NCI-H526 (cell line): ENCODE measurements around the gene MAP7.
"Not testable (repeated sequence)": the region's sequence is repeated elsewhere in the genome, so short reads cannot be mapped to it uniquely, and the experiment has no call there.

ENCODE experiments used
- DNase-seq, 2 experiments: peaks; one replicate each; lab custom pipeline; 2025; lab: John Stamatoyannopoulos, UW

MAP7 gene

GRCh38 chr6:136503303-136504029 is 46.8 kb downstream of the MAP7 start:
- no peak for DNase-seq

GRCh38 chr6:136502786-136503185 is 47.4 kb downstream of the MAP7 start:
- no peak for DNase-seq

- no peak for DNase-seq
Observed at GRCh38 chr6:136501514-136501913, 48.7 kb downstream of the MAP7 start.

GRCh38 chr6:136501096-136501495 is 49.1 kb downstream of the MAP7 start:
- DNase-seq: no peak

- no peak for DNase-seq
Observed at GRCh38 chr6:136500414-136500813, 49.8 kb downstream of the MAP7 start.

GRCh38 chr6:136499370-136499769 is 50.9 kb downstream of the MAP7 start:
- DNase-seq: no peak

GRCh38 chr6:136496449-136496848 is 53.8 kb downstream of the MAP7 start:
- not testable (repeated sequence) for DNase-seq

GRCh38 chr6:136494710-136495109 is 55.5 kb downstream of the MAP7 start:
- DNase-seq: no peak

- DNase-seq: no peak
Observed at GRCh38 chr6:136494059-136494458, 56.2 kb downstream of the MAP7 start.

- DNase-seq: no peak
Observed at GRCh38 chr6:136492409-136492808, 57.8 kb downstream of the MAP7 start.

- DNase-seq: no peak
Observed at GRCh38 chr6:136491754-136492153, 58.5 kb downstream of the MAP7 start.

- no peak for DNase-seq
Observed at GRCh38 chr6:136491251-136491650, 59.0 kb downstream of the MAP7 start.

- not testable (repeated sequence) for DNase-seq
Observed at GRCh38 chr6:136489689-136490033, 60.6 kb downstream of the MAP7 start.

- no peak for DNase-seq
Observed at GRCh38 chr6:136487759-136488425, 62.3 kb downstream of the MAP7 start.

- no peak for DNase-seq
Observed at GRCh38 chr6:136486357-136486756, 63.9 kb downstream of the MAP7 start.

GRCh38 chr6:136483906-136484305 is 66.3 kb downstream of the MAP7 start:
- no peak for DNase-seq

GRCh38 chr6:136483005-136483404 is 67.2 kb downstream of the MAP7 start:
- DNase-seq: not testable (repeated sequence)

- no peak for DNase-seq
Observed at GRCh38 chr6:136477548-136477947, 72.7 kb downstream of the MAP7 start.

- DNase-seq: no peak
Observed at GRCh38 chr6:136475686-136476085, 74.5 kb downstream of the MAP7 start.

- DNase-seq: no peak
Observed at GRCh38 chr6:136474241-136474640, 76.0 kb downstream of the MAP7 start.

- DNase-seq: no peak
Observed at GRCh38 chr6:136471922-136472321, 78.3 kb downstream of the MAP7 start.

GRCh38 chr6:136471372-136471771 is 78.8 kb downstream of the MAP7 start:
- no peak for DNase-seq

GRCh38 chr6:136470044-136470443 is 80.2 kb downstream of the MAP7 start:
- DNase-seq: no peak

- DNase-seq: no peak
Observed at GRCh38 chr6:136469154-136469553, 81.1 kb downstream of the MAP7 start.
